Stimulated activated CD4-positive, alpha-beta T cell treated with anti-CD3 and anti-CD28 coated beads, Interleukin-1b, Interleukin-23, amount 100 ng/mL, for 24 hours (primary cell): ENCODE data around the gene CDK17.
"Not testable (repeated sequence)": the region's sequence is repeated elsewhere in the genome, so short reads cannot be mapped to it uniquely, and the experiment has no call there.

ENCODE experiments used
- DNase-seq, 4 experiments: peaks; one replicate each; pipeline ENCODE4 v3.0.0-alpha.2; 2020; ENCODE audit warnings: low read depth in 4 of 4, low spot score in 1 of 4

Gene CDK17

GRCh38 chr12:96323906-96324305 is 76.3 kb downstream of the CDK17 start:
- no peak for DNase-seq

GRCh38 chr12:96322720-96323119 is 77.5 kb downstream of the CDK17 start:
- DNase-seq: no peak

- DNase-seq: no peak
These were observed 78.3 kb downstream of the CDK17 start for GRCh38 chr12:96321941-96322340.

- DNase-seq: not testable (repeated sequence)
These were observed 82.4 kb downstream of the CDK17 start for GRCh38 chr12:96317801-96318200.

GRCh38 chr12:96315741-96316481 is 84.3 kb downstream of the CDK17 start:
- peak in 1 of 4 experiments; percentile 5 for DNase-seq

- no peak for DNase-seq
These were observed 85.5 kb downstream of the CDK17 start for GRCh38 chr12:96314723-96315122.

- no peak for DNase-seq
These were observed 86.6 kb downstream of the CDK17 start for GRCh38 chr12:96313606-96314005.

- DNase-seq: no peak
These were observed 89.0 kb downstream of the CDK17 start for GRCh38 chr12:96311191-96311590.

GRCh38 chr12:96310067-96310466 is 90.2 kb downstream of the CDK17 start:
- DNase-seq: no peak

GRCh38 chr12:96308881-96309280 is 91.4 kb downstream of the CDK17 start:
- no peak for DNase-seq

GRCh38 chr12:96305665-96306064 is 94.6 kb downstream of the CDK17 start:
- no peak for DNase-seq

- no peak for DNase-seq
These were observed 96.6 kb downstream of the CDK17 start for GRCh38 chr12:96303653-96304052.

GRCh38 chr12:96302687-96303310 is 97.4 kb downstream of the CDK17 start:
- no peak for DNase-seq

GRCh38 chr12:96301732-96302131 is 98.5 kb downstream of the CDK17 start:
- DNase-seq: no peak

- DNase-seq: no peak
These were observed 100.2 kb downstream of the CDK17 start for GRCh38 chr12:96300064-96300463.

GRCh38 chr12:96297504-96297903 is 102.7 kb downstream of the CDK17 start:
- DNase-seq: no peak

- DNase-seq: no peak
These were observed 104.6 kb downstream of the CDK17 start for GRCh38 chr12:96295532-96296160.

GRCh38 chr12:96294831-96295230 is 105.4 kb downstream of the CDK17 start:
- no peak for DNase-seq

- DNase-seq: no peak
These were observed 107.1 kb downstream of the CDK17 start for GRCh38 chr12:96293093-96293492.

GRCh38 chr12:96289067-96289466 is 111.2 kb downstream of the CDK17 start:
- no peak for DNase-seq

GRCh38 chr12:96285158-96285557 is 115.1 kb downstream of the CDK17 start:
- DNase-seq: no peak

- no peak for DNase-seq
These were observed 125.9 kb downstream of the CDK17 start for GRCh38 chr12:96274331-96274730.
